Parathyroid adenoma (tissue), 2 donors: ENCODE data around the gene SERPINB5.

ENCODE experiments used
- H2AFZ ChIP-seq: fragments of 300-600 bp; sonication (generic); one replicate; pipeline ENCODE4 v1.7.0; 2017; ENCODE audit warnings: antibody characterized with exemption, mild to moderate bottlenecking
- H3K27ac ChIP-seq: fragments of 300-600 bp; sonication (generic); one replicate; pipeline ENCODE4 v1.7.0; 2017
- H3K27me3 ChIP-seq: fragments of 300-600 bp; sonication (generic); one replicate; pipeline ENCODE4 v1.7.0; 2017; ENCODE audit warnings: low read length; ENCODE audit not compliant: control insufficient read depth, insufficient read depth
- H3K36me3 ChIP-seq: fragments of 300-600 bp; sonication (generic); one replicate; pipeline ENCODE4 v1.7.0; 2017; ENCODE audit warnings: low read length; ENCODE audit not compliant: control insufficient read depth, insufficient read depth
- H3K4me1 ChIP-seq: fragments of 300-600 bp; sonication (generic); one replicate; pipeline ENCODE4 v1.7.0; 2017; ENCODE audit warnings: control low read depth
- H3K4me2 ChIP-seq: fragments of 300-600 bp; sonication (generic); one replicate; pipeline ENCODE4 v1.7.0; 2017; ENCODE audit warnings: low read length
- H3K4me3 ChIP-seq: fragments of 300-600 bp; sonication (generic); one replicate; pipeline ENCODE4 v1.7.0; 2017; ENCODE audit warnings: low read depth, low read length
- H3K79me2 ChIP-seq: fragments of 300-600 bp; sonication (generic); one replicate; pipeline ENCODE4 v1.7.0; 2017; ENCODE audit warnings: control low read depth
- H3K9ac ChIP-seq: fragments of 300-600 bp; sonication (generic); one replicate; pipeline ENCODE4 v1.7.0; 2017; ENCODE audit warnings: mild to moderate bottlenecking
- H3K9me3 ChIP-seq: fragments of 300-600 bp; sonication (generic); one replicate; pipeline ENCODE4 v1.7.0; 2017; ENCODE audit warnings: low read length; ENCODE audit not compliant: control insufficient read depth
- TF ChIP-seq, protein P1 (sequence below): fragments of 300-600 bp; sonication (generic); IDR thresholded peaks from one replicate; pipeline ENCODE4 v1.7.0; 2017; ENCODE audit warnings: antibody characterized with exemption, mild to moderate bottlenecking
- donor health status: primary hyperparathyroidism.

Gene SERPINB5

DNA sequence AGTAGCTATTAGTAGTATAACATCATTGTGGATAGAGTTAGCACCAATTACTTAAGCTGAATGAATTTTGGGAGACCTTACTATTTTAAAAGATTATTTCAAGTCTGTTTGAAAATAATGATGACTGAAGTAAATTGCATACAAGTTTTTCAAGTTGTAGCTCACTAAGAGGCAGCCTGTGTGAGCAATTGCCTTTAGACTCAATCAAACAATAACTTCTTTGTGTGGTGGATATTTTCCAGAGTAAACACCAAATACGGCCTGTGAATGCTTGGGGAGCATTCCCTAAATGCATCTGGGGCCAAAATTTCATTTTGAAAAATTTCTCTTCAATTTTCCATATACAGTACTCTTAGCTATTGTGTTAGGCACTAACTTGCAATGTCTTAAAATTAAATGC is 73.3 kb downstream of the SERPINB5 start:
- Histone ChIP-seq H3K27ac (no peak overlapping the region), H3K9me3 (no peaks in the 10 kb centered on the region), H3K9ac (no peak overlapping the region), H3K4me1 (no peaks in the 10 kb centered on the region), H3K36me3 (no peaks in the 10 kb centered on the region), H3K27me3 (no peaks in the 10 kb centered on the region), H3K4me3 (no peak overlapping the region), H3K79me2 (no peaks in the 10 kb centered on the region), H2AFZ (no peak overlapping the region), H3K4me2 (no peak overlapping the region)
- TF ChIP-seq, protein P1, sequence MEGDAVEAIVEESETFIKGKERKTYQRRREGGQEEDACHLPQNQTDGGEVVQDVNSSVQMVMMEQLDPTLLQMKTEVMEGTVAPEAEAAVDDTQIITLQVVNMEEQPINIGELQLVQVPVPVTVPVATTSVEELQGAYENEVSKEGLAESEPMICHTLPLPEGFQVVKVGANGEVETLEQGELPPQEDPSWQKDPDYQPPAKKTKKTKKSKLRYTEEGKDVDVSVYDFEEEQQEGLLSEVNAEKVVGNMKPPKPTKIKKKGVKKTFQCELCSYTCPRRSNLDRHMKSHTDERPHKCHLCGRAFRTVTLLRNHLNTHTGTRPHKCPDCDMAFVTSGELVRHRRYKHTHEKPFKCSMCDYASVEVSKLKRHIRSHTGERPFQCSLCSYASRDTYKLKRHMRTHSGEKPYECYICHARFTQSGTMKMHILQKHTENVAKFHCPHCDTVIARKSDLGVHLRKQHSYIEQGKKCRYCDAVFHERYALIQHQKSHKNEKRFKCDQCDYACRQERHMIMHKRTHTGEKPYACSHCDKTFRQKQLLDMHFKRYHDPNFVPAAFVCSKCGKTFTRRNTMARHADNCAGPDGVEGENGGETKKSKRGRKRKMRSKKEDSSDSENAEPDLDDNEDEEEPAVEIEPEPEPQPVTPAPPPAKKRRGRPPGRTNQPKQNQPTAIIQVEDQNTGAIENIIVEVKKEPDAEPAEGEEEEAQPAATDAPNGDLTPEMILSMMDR = no peak

DNA sequence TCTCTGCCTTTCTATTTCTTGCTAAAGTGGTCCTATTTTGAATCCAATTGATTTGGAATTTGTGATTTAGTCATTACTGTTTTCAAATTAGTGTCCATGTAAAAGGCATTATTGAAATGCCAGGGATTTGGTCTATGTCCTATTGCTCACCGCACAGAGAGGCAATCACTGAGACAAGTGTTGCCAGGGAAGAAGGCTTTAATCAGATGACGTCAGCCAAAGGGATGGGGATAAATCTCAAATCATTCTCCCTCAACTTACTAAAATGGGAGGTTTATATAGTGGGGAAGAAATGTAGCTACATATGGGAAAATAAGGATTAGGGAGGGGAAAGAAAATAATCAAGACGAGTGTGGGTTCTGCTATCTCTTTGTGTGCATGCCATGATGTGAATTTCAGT is 75.0 kb downstream of the SERPINB5 start:
- Histone ChIP-seq H3K9ac (no peak overlapping the region), H3K4me2 (no peak overlapping the region), H3K79me2 (no peaks in the 10 kb centered on the region), H3K4me1 (no peaks in the 10 kb centered on the region), H3K4me3 (no peak overlapping the region), H3K27me3 (no peaks in the 10 kb centered on the region), H3K9me3 (no peaks in the 10 kb centered on the region), H3K27ac (no peak overlapping the region), H3K36me3 (no peaks in the 10 kb centered on the region), H2AFZ (no peak overlapping the region)
- TF ChIP-seq, protein P1 = no peak

DNA sequence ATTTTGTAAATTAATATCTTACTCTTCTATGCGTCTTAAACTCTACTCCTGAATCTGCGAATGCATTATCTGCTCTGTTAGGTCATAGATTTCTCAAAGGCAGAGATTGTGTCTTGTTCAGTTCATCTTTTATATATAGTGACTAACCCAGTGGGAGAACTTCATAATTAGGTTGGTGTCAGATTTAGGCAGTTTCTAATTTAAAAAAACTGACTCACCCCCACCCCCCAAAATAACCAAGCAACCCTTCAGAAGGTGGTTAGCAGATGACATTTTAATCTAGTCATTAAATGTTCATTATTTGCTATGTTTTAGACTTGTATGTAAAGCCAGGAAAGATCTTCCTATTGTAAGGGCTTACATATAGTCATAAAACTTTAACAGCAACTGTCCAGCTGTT is 75.8 kb downstream of the SERPINB5 start:
- no peak overlapping the region for H2AFZ ChIP-seq

GRCh38 chr18:63553081-63553480 is 76.3 kb downstream of the SERPINB5 start:
- no peak overlapping the region for H2AFZ ChIP-seq
- H3K27ac ChIP-seq = no peak overlapping the region
- TF ChIP-seq, protein P1 = no peak
- no peaks in the 10 kb centered on the region for H3K9me3 ChIP-seq
- no peaks in the 10 kb centered on the region for H3K79me2 ChIP-seq
- H3K4me2 ChIP-seq = no peak overlapping the region
- H3K4me3 ChIP-seq = no peak overlapping the region
- H3K4me1 ChIP-seq = no peaks in the 10 kb centered on the region
- H3K27me3 ChIP-seq = no peaks in the 10 kb centered on the region
- H3K36me3 ChIP-seq = no peaks in the 10 kb centered on the region
- H3K9ac ChIP-seq = no peak overlapping the region

More for the DNA sequence above, 75.8 kb downstream of the SERPINB5 start:
- Histone ChIP-seq H3K4me3 (no peak overlapping the region), H3K4me1 (no peaks in the 10 kb centered on the region), H3K9me3 (no peaks in the 10 kb centered on the region), H3K9ac (no peak overlapping the region), H3K27me3 (no peaks in the 10 kb centered on the region), H3K79me2 (no peaks in the 10 kb centered on the region), H3K4me2 (no peak overlapping the region), H3K27ac (no peak overlapping the region), H3K36me3 (no peaks in the 10 kb centered on the region)
- TF ChIP-seq, protein P1 = no peak
